Mesenchymal stem cell (in vitro differentiated cells and primary cell): ENCODE data around the gene SDK2.

Source experiments
- DNase-seq: peaks from one replicate; pipeline ENCODE4 v3.0.0-alpha.2; 2013
- H2AFZ ChIP-seq: one replicate; pipeline ENCODE4 v1.6.1; 2013; ENCODE audit warnings: low read depth, mild to moderate bottlenecking, control low read depth, inconsistent platforms, low read length, moderate library complexity
- H2AK5ac ChIP-seq: 2 replicates; pipeline ENCODE4 v1.6.1; 2013; ENCODE audit warnings: low read length, moderate library complexity, mild to moderate bottlenecking, inconsistent platforms; ENCODE audit not compliant: severe bottlenecking
- H2BK120ac ChIP-seq: one replicate; pipeline ENCODE4 v1.6.1; 2013; ENCODE audit warnings: low read depth, mild to moderate bottlenecking, inconsistent platforms, low read length, moderate library complexity
- H2BK12ac ChIP-seq, 2 experiments: one replicate each; pipeline ENCODE4 v1.6.1; 2013; ENCODE audit warnings: inconsistent platforms in 2 of 2, low read length in 2 of 2, mild to moderate bottlenecking in 2 of 2, moderate library complexity in 2 of 2, control low read depth in 1 of 2
- H2BK15ac ChIP-seq: one replicate; pipeline ENCODE4 v1.6.1; 2013; ENCODE audit warnings: mild to moderate bottlenecking, low read depth, inconsistent platforms; ENCODE audit not compliant: poor library complexity, severe bottlenecking
- H2BK5ac ChIP-seq: 2 replicates; pipeline ENCODE4 v1.6.1; 2013; ENCODE audit warnings: low read depth, mild to moderate bottlenecking, low read length, control low read depth, inconsistent platforms; ENCODE audit not compliant: poor library complexity, severe bottlenecking
- H3K14ac ChIP-seq, 2 experiments: one replicate each; pipeline ENCODE4 v1.6.1; 2013; ENCODE audit warnings: inconsistent platforms in 2 of 2, low read length in 2 of 2, control low read depth in 1 of 2, mild to moderate bottlenecking in 1 of 2, moderate library complexity in 1 of 2
- H3K18ac ChIP-seq, 2 experiments: one replicate each; pipeline ENCODE4 v1.6.1; 2013; ENCODE audit warnings: inconsistent platforms in 2 of 2, low read length in 2 of 2, control low read depth in 1 of 2, low read depth in 1 of 2, mild to moderate bottlenecking in 1 of 2
- H3K23ac ChIP-seq, 2 experiments: one replicate each; pipeline ENCODE4 v1.6.1; 2013; ENCODE audit warnings: inconsistent platforms in 2 of 2, low read length in 2 of 2, mild to moderate bottlenecking in 2 of 2, moderate library complexity in 2 of 2, control low read depth in 1 of 2
- H3K27ac ChIP-seq: 2 replicates; pipeline ENCODE4 v1.5.1; 2013; ENCODE audit warnings: mild to moderate bottlenecking, moderate library complexity, low read length, control low read depth, inconsistent platforms; ENCODE audit not compliant: poor library complexity, severe bottlenecking
- H3K27me3 ChIP-seq, 2 experiments: 2 replicates each; pipeline versions ENCODE4 v1.6.1 to v1.7.0; 2013; ENCODE audit warnings: low read length in 2 of 2, mild to moderate bottlenecking in 2 of 2, moderate library complexity in 2 of 2, control low read depth in 1 of 2, inconsistent platforms in 1 of 2; ENCODE audit not compliant: control insufficient read depth in 1 of 2, insufficient read depth in 1 of 2
- H3K36me3 ChIP-seq, 2 experiments: 2 replicates each; pipeline versions ENCODE4 v1.6.1 to v1.7.0; 2013; ENCODE audit warnings: low read length in 2 of 2, control low read depth in 1 of 2, inconsistent platforms in 1 of 2, low read depth in 1 of 2, mild to moderate bottlenecking in 1 of 2; ENCODE audit not compliant: insufficient read depth in 2 of 2, control insufficient read depth in 1 of 2
- H3K4ac ChIP-seq, 2 experiments: one replicate each; pipeline ENCODE4 v1.6.1; 2013; ENCODE audit warnings: inconsistent platforms in 2 of 2, low read length in 2 of 2, mild to moderate bottlenecking in 2 of 2, moderate library complexity in 2 of 2, control low read depth in 1 of 2, low read depth in 1 of 2
- H3K4me1 ChIP-seq: 2 replicates; pipeline ENCODE4 v1.6.1; 2013; ENCODE audit warnings: low read depth, low read length, control low read depth; ENCODE audit not compliant: control insufficient read depth, insufficient read depth
- H3K4me2 ChIP-seq: 2 replicates; pipeline ENCODE4 v1.6.1; 2013; ENCODE audit warnings: low read length, mild to moderate bottlenecking, inconsistent platforms; ENCODE audit not compliant: poor library complexity, severe bottlenecking
- H3K4me3 ChIP-seq, 2 experiments: 2 replicates each; pipeline versions ENCODE4 v1.5.1 to v1.7.0; 2013; ENCODE audit warnings: low read length in 2 of 2, mild to moderate bottlenecking in 2 of 2, control low read depth in 1 of 2, low read depth in 1 of 2; ENCODE audit not compliant: insufficient read depth in 1 of 2
- H3K79me1 ChIP-seq: replicated peaks from 2 replicates; pipeline ENCODE4 v1.6.1; 2013; ENCODE audit warnings: mild to moderate bottlenecking, control low read depth, low read length, inconsistent platforms; ENCODE audit not compliant: poor library complexity, severe bottlenecking
- H3K9ac ChIP-seq: 2 replicates; pipeline ENCODE4 v1.7.0; 2013; ENCODE audit warnings: mild to moderate bottlenecking, low read length, moderate library complexity
- H3K9me3 ChIP-seq: 2 replicates; pipeline ENCODE4 v1.7.0; 2013; ENCODE audit warnings: mild to moderate bottlenecking, low read length; ENCODE audit not compliant: control insufficient read depth
- H4K8ac ChIP-seq: one replicate; pipeline ENCODE4 v1.6.1; 2013; ENCODE audit warnings: inconsistent platforms, mild to moderate bottlenecking, low read length, moderate library complexity
- H4K91ac ChIP-seq: one replicate; pipeline ENCODE4 v1.6.1; 2013; ENCODE audit warnings: mild to moderate bottlenecking, low read length, inconsistent platforms
- WGBS: methylation state at CpG from one replicate; pipeline ENCODE4 v1.1.7; 2013; ENCODE audit warnings: mixed read lengths; 5-methylcytosine and 5-hydroxymethylcytosine counted together

SDK2 gene

DNA sequence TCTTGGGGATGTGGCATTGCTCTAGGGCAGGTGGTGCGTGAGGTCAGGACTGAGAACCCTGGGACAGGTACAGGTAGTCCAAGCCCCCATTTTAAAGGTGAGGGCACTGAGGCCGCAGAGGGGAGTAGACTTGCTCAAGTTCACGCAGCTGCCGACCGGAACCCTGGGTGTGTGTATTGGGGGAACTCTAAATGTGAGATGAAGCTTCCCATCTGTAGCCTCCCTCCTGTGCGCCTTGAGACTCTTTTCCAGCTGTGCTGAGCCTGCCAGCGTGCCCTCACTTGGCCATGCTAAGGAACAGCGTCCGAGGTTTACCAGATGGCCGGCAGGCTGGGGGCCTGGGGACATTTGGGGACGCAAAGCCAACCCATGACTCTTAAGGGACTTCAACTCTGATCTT is 253.4 kb downstream of the SDK2 start:
- Histone ChIP-seq H3K36me3 (peaks cover 0 to 2% of the 10 kb centered on the region in 2 experiments), H3K14ac (no peak overlapping the region), H2BK120ac (no peak overlapping the region), H3K4me2 (no peak overlapping the region), H3K18ac (no peak overlapping the region), H2BK12ac (no peak overlapping the region), H3K4me1 (peaks cover 30% of the 10 kb centered on the region), H3K27me3 (peaks cover 0 to 40% of the 10 kb centered on the region in 2 experiments), H4K8ac (no peak overlapping the region), H3K9me3 (no peaks in the 10 kb centered on the region), H2BK15ac (no peak overlapping the region), H2BK5ac (no peak overlapping the region), H3K4ac (no peak overlapping the region), H3K4me3 (no peak overlapping the region), H3K23ac (no peak overlapping the region), H2AFZ (no peak overlapping the region), H3K79me1 (no peaks in the 10 kb centered on the region), H3K27ac (no peak overlapping the region), H4K91ac (no peak overlapping the region), H2AK5ac (no peak overlapping the region), H3K9ac (no peak overlapping the region)
- WGBS, result 90% methylated on average over 11 of the region's 11 CpGs
- DNase-seq, result no peak

DNA sequence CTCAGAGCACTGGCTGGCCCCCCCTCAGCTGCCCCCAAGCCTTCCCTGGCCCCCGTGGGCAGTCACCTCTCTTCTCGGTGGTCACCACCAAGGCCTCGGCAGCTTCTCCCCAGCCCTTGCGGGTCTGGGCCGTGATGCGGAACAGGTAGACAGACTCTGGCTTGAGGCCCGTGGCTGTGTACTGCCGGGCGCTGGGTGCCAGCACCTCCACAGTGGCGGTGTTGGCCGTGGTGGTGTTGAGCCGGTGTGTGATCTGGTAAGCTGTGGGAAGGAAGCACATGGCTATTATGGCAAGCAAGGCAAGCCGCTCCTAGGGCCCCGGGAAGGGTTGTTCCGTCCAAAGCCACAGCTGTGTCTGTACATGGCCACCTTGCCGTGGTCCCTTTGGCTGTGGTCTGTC is 254.0 kb downstream of the SDK2 start:
- Histone ChIP-seq H2AFZ (no peak overlapping the region), H3K4me2 (no peak overlapping the region), H3K27me3 (peaks cover 0 to 38% of the 10 kb centered on the region in 2 experiments), H2BK5ac (no peak overlapping the region), H3K9ac (no peak overlapping the region), H2AK5ac (no peak overlapping the region), H2BK120ac (no peak overlapping the region), H3K4me1 (peaks cover 29% of the 10 kb centered on the region), H3K23ac (no peak overlapping the region), H3K9me3 (no peaks in the 10 kb centered on the region), H3K18ac (no peak overlapping the region), H4K8ac (no peak overlapping the region), H3K36me3 (peaks cover 0 to 2% of the 10 kb centered on the region in 2 experiments), H2BK15ac (no peak overlapping the region), H3K4ac (no peak overlapping the region), H2BK12ac (no peak overlapping the region), H3K14ac (peak overlapping the region in 1 of 2 experiments; percentile 55), H4K91ac (no peak overlapping the region), H3K27ac (no peak overlapping the region), H3K79me1 (no peaks in the 10 kb centered on the region), H3K4me3 (no peak overlapping the region)
- DNase-seq, result no peak
- WGBS, result 94% methylated on average over 16 of the region's 16 CpGs

DNA sequence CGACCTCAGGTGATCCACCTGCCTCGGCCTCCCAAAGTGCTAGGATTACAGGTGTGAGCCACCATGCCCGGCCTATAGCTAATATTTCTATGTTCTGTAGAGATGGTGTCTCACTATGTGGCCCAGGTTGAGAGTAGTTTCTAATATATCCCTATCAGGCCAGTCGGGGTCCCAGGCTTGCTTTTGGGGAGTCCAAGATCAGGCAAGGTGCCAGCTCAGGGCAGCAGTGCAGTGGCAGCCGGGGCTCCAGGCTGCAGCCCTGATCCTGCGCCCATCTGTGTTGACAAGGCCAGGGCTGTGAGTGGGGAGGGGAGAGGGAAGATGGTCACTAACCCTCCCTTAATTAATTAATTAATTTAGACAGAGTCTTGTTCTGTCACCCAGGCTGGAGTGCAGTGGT is 254.8 kb downstream of the SDK2 start:
- no peak overlapping the region for H2BK12ac ChIP-seq
- no peaks in the 10 kb centered on the region for H3K79me1 ChIP-seq
- no peak overlapping the region for H2AFZ ChIP-seq
- no peak overlapping the region for H3K4me3 ChIP-seq
- peaks cover 0 to 37% of the 10 kb centered on the region in 2 experiments for H3K27me3 ChIP-seq
- WGBS, result 94% methylated on average over 5 of the region's 6 CpGs
- no peak overlapping the region for H3K4ac ChIP-seq
- H2BK120ac ChIP-seq, result no peak overlapping the region
- H4K91ac ChIP-seq, result no peak overlapping the region
- peaks cover 0 to 2% of the 10 kb centered on the region in 2 experiments for H3K36me3 ChIP-seq
- no peak overlapping the region for H2AK5ac ChIP-seq
- no peak overlapping the region for H2BK15ac ChIP-seq
- no peak overlapping the region for H3K9ac ChIP-seq
- no peak overlapping the region for H3K18ac ChIP-seq
- no peak overlapping the region for H4K8ac ChIP-seq
- DNase-seq, result no peak
- H3K4me1 ChIP-seq, result peaks cover 21% of the 10 kb centered on the region
- no peak overlapping the region for H3K27ac ChIP-seq
- H3K9me3 ChIP-seq, result no peaks in the 10 kb centered on the region
- no peak overlapping the region for H3K4me2 ChIP-seq
- no peak overlapping the region for H2BK5ac ChIP-seq
- no peak overlapping the region for H3K23ac ChIP-seq
- no peak overlapping the region for H3K14ac ChIP-seq

DNA sequence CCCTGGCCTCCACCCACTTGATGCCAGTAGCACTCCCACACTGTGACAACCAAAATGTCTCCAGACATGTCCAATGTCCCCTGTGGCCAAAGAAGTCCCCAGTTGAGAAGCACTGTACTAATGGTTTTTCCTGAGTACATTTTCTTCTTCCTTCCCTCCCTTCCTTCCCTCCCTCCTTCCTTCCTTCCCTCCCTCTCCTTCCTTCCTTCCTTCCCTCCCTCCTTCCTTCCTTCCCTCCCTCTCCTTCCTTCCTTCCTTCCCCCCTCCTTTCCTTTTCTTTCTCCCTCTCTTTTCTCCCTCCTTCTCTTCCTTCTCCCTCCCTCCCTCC is 255.7 kb downstream of the SDK2 start:
- no peak overlapping the region for H4K91ac ChIP-seq
- no peak overlapping the region for H2AK5ac ChIP-seq
- H3K4me2 ChIP-seq, result no peak overlapping the region
- no peaks in the 10 kb centered on the region for H3K79me1 ChIP-seq
- H4K8ac ChIP-seq, result no peak overlapping the region
- H3K14ac ChIP-seq, result no peak overlapping the region
- H3K18ac ChIP-seq, result no peak overlapping the region
- H3K36me3 ChIP-seq, result peaks cover 0 to 2% of the 10 kb centered on the region in 2 experiments
- H3K23ac ChIP-seq, result no peak overlapping the region
- H2BK5ac ChIP-seq, result no peak overlapping the region
- no peak overlapping the region for H2BK12ac ChIP-seq
- DNase-seq, result no peak
- H2BK15ac ChIP-seq, result no peak overlapping the region
- no peak overlapping the region for H2BK120ac ChIP-seq
- no peak overlapping the region for H2AFZ ChIP-seq
- H3K9me3 ChIP-seq, result no peaks in the 10 kb centered on the region
- no peak overlapping the region for H3K27ac ChIP-seq
- H3K4me3 ChIP-seq, result no peak overlapping the region
- H3K4ac ChIP-seq, result no peak overlapping the region
- H3K27me3 ChIP-seq, result peaks cover 6 to 42% of the 10 kb centered on the region in 2 experiments
- peaks cover 12% of the 10 kb centered on the region for H3K4me1 ChIP-seq
- H3K9ac ChIP-seq, result peak overlapping the region; percentile 63
